Subcutaneous abdominal adipose tissue (tissue), 5 donors: ENCODE data around the gene CD22.

ENCODE experiments used
- H3K27ac ChIP-seq: one replicate; pipeline ENCODE4 v1.7.0; 2013; ENCODE audit warnings: low read depth, mild to moderate bottlenecking, inconsistent platforms, low read length, moderate library complexity
- H3K27me3 ChIP-seq, 5 donors: one replicate each; pipeline ENCODE4 v1.7.0; 2013; ENCODE audit warnings: low read length in 5 of 5, inconsistent platforms in 1 of 5; ENCODE audit not compliant: control insufficient read depth in 5 of 5, insufficient read depth in 4 of 5
- H3K36me3 ChIP-seq, 5 donors: one replicate each; pipeline ENCODE4 v1.7.0; 2013; ENCODE audit warnings: low read length in 5 of 5; ENCODE audit not compliant: control insufficient read depth in 5 of 5, insufficient read depth in 5 of 5
- H3K4me1 ChIP-seq, 5 donors: one replicate each; pipeline ENCODE4 v1.7.0; 2013; ENCODE audit warnings: low read length in 5 of 5, mild to moderate bottlenecking in 3 of 5, moderate library complexity in 1 of 5; ENCODE audit not compliant: control insufficient read depth in 5 of 5, insufficient read depth in 5 of 5
- H3K4me3 ChIP-seq, 5 donors: one replicate each; pipeline ENCODE4 v1.7.0; 2013; ENCODE audit warnings: low read length in 5 of 5, low read depth in 1 of 5
- H3K9ac ChIP-seq, 5 donors: one replicate each; pipeline ENCODE4 v1.7.0; 2013; ENCODE audit warnings: low read length in 5 of 5, mild to moderate bottlenecking in 4 of 5, moderate library complexity in 3 of 5
- H3K9me3 ChIP-seq, 5 donors: one replicate each; pipeline ENCODE4 v1.7.0; 2013; ENCODE audit warnings: low read length in 5 of 5; ENCODE audit not compliant: control insufficient read depth in 5 of 5
- donor health status: healthy.
- donor health status: healthy.
- donor health status: healthy.
- donor health status: healthy.
- donor health status: healthy.

CD22 gene

DNA sequence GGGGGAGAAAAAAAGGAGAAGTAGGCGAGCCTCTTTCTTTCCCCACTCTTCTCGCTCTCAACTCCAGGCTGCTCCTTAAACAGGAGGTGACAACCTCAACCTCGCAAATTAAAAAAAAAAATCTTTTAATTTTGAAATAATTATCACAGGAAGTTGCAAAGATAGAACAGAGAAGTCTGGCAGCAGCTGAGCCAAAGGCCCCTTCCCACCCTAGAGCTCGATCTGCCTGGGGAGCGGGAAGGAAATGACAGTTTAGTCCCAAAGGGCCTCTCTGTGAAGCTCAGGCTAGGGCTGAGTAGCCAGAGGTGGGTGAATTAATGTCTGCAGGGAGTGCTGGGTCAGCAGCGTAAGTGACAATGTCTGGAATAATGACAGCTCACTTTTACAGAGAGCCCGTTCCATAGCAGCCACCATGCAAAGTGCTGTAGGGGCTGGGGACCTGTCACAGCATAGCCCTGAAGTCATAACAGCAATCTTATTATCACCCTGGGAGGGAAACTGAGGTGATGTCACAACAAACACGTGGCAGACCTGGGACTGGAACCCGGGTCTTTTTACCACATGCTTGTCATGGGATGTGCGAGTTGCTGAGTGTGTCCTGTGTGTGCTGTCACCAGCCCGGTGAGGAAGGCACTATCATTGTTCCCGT is 8.8 kb upstream of the CD22 start:
- Histone ChIP-seq H3K36me3 (no peaks in the 10 kb centered on the region), H3K9ac (no peak overlapping the region), H3K4me3 (peak overlapping the region in 1 of 5 donors; percentile 6), H3K27me3 (peaks cover 0 to 11% (median 3%) of the 10 kb centered on the region in 5 donors), H3K27ac (no peak overlapping the region), H3K4me1 (peaks cover 5 to 29% (median 7%) of the 10 kb centered on the region in 5 donors), H3K9me3 (peaks cover 0 to 5% (median 3%) of the 10 kb centered on the region in 5 donors)

DNA sequence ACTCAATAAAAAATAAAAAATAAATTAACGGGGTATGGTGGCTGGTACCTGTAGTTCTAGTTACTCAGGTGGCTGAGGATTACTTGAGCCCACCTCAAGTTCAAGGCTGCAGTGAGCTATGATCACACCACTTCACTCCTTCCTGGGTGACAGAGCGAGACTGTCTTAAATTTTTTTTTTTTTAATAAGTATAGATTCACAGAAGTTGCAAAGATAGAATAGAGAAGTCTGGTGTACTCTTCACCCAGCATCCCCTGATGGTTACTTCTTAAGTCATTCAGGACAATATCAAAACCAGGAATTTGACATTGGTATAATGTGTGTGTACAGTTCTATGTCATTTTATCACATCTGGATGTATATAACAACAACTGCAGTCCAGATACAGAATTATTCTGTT is 7.7 kb upstream of the CD22 start:
- H3K4me1 ChIP-seq: peaks cover 5 to 29% (median 7%) of the 10 kb centered on the region in 5 donors
- H3K9me3 ChIP-seq: peaks cover 0 to 5% (median 3%) of the 10 kb centered on the region in 5 donors
- H3K4me3 ChIP-seq: no peak overlapping the region
- no peak overlapping the region for H3K27ac ChIP-seq
- no peak overlapping the region for H3K9ac ChIP-seq
- H3K27me3 ChIP-seq: peaks cover 0 to 11% (median 0%) of the 10 kb centered on the region in 5 donors
- H3K36me3 ChIP-seq: no peaks in the 10 kb centered on the region

- Histone ChIP-seq H3K27me3 (peaks cover 0 to 11% (median 1%) of the 10 kb centered on the region in 5 donors), H3K9ac (no peak overlapping the region), H3K36me3 (no peaks in the 10 kb centered on the region), H3K27ac (no peak overlapping the region), H3K9me3 (peaks cover 0 to 5% (median 3%) of the 10 kb centered on the region in 5 donors), H3K4me3 (no peak overlapping the region), H3K4me1 (peaks cover 5 to 29% (median 7%) of the 10 kb centered on the region in 5 donors)
Measured at GRCh38 chr19:35322014-35322413, 7.0 kb upstream of the CD22 start.

- Histone ChIP-seq H3K36me3 (no peaks in the 10 kb centered on the region), H3K9me3 (no peaks in the 10 kb centered on the region), H3K4me3 (no peak overlapping the region), H3K4me1 (peaks cover 0 to 4% (median 0%) of the 10 kb centered on the region in 5 donors), H3K27ac (no peak overlapping the region), H3K27me3 (peaks cover 3 to 12% (median 6%) of the 10 kb centered on the region in 5 donors), H3K9ac (no peak overlapping the region)
Measured at GRCh38 chr19:35327642-35328041, 1.3 kb upstream of the CD22 start.

- Histone ChIP-seq H3K27me3 (peaks cover 4 to 22% (median 15%) of the 10 kb centered on the region in 5 donors), H3K4me1 (peaks cover 0 to 4% (median 0%) of the 10 kb centered on the region in 5 donors), H3K36me3 (no peaks in the 10 kb centered on the region), H3K27ac (no peak overlapping the region), H3K9me3 (no peaks in the 10 kb centered on the region), H3K4me3 (no peak overlapping the region), H3K9ac (no peak overlapping the region)
Measured at GRCh38 chr19:35329323-35329722, 336 bp downstream of the CD22 start.

- H3K36me3 ChIP-seq: no peaks in the 10 kb centered on the region
- H3K9ac ChIP-seq: no peak overlapping the region
- no peak overlapping the region for H3K4me3 ChIP-seq
- H3K4me1 ChIP-seq: peaks cover 0 to 4% (median 0%) of the 10 kb centered on the region in 5 donors
- H3K9me3 ChIP-seq: no peaks in the 10 kb centered on the region
- H3K27ac ChIP-seq: no peak overlapping the region
- H3K27me3 ChIP-seq: peaks cover 5 to 22% (median 15%) of the 10 kb centered on the region in 5 donors
Measured at GRCh38 chr19:35330475-35330874, 1.5 kb downstream of the CD22 start.

DNA sequence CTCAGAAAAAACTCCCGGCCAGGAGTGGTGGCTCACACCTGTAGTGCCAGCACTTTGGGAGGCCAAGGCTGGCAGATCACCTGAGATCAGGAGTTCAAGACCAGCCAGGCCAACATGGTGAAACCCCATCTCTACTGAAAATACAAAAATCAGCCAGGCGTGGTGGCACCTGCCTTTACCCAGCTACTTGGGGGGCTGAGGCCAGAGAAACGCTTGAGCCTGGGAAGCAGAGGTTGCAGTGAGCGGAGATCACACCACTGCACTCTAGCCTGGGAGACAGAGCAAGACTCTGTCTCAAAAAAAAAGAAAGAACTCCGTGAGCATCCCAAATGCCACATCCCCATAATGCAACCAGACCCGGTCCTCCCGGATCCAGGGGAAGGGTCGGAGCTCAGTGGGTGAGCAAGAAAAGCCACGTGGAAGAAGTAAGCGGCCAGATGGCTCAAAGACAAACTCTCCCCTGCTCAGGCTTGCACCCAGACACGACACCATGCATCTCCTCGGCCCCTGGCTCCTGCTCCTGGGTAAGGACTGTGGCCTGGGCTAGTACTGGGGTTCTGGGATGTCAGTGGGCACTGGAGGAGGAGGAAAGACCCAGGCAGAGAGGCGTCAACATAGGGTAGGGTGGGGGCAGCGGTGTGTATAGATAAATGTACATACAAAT is 2.7 kb downstream of the CD22 start:
- H3K27me3 ChIP-seq: peaks cover 5 to 22% (median 15%) of the 10 kb centered on the region in 5 donors

GRCh38 chr19:35332817-35333216 is 3.8 kb downstream of the CD22 start:
- H3K9me3 ChIP-seq: no peaks in the 10 kb centered on the region
- H3K36me3 ChIP-seq: no peaks in the 10 kb centered on the region
- H3K27me3 ChIP-seq: peaks cover 3 to 22% (median 15%) of the 10 kb centered on the region in 5 donors
- no peak overlapping the region for H3K9ac ChIP-seq
- peaks cover 0 to 4% (median 0%) of the 10 kb centered on the region in 5 donors for H3K4me1 ChIP-seq
- H3K4me3 ChIP-seq: no peak overlapping the region
- H3K27ac ChIP-seq: no peak overlapping the region

More for the DNA sequence above, 2.7 kb downstream of the CD22 start:
- Histone ChIP-seq H3K36me3 (no peaks in the 10 kb centered on the region), H3K9me3 (no peaks in the 10 kb centered on the region), H3K4me3 (no peak overlapping the region), H3K27ac (no peak overlapping the region), H3K4me1 (peaks cover 0 to 4% (median 0%) of the 10 kb centered on the region in 5 donors), H3K9ac (no peak overlapping the region)

- Histone ChIP-seq H3K27ac (no peak overlapping the region), H3K4me3 (no peak overlapping the region), H3K4me1 (peaks cover 0 to 1% (median 0%) of the 10 kb centered on the region in 5 donors), H3K9me3 (no peaks in the 10 kb centered on the region), H3K9ac (no peak overlapping the region), H3K27me3 (peaks cover 3 to 20% (median 13%) of the 10 kb centered on the region in 5 donors), H3K36me3 (no peaks in the 10 kb centered on the region)
Measured at GRCh38 chr19:35334144-35334753, 5.3 kb downstream of the CD22 start.
